IMR-90 (cell line): ENCODE data around the gene TUFM.

Experiments
- CTCF ChIP-seq: conservative IDR thresholded peaks from 2 replicates; pipeline ENCODE4 v1.5.1; 2012; ENCODE audit warnings: mild to moderate bottlenecking, low read depth, low read length, improper control_type of control experiment
- MXI1 ChIP-seq: IDR thresholded peaks from 2 replicates; pipeline ENCODE4 v1.6.1; 2012; ENCODE audit warnings: low read depth, mild to moderate bottlenecking, low read length, moderate library complexity, borderline replicate concordance
- POLR2A ChIP-seq: IDR thresholded peaks from 2 replicates; pipeline ENCODE4 v1.6.1; 2012; ENCODE audit warnings: mild to moderate bottlenecking, low read depth, low read length
- RFX5 ChIP-seq: IDR thresholded peaks from 2 replicates; pipeline ENCODE4 v1.8.0; 2012; ENCODE audit warnings: low read depth, mild to moderate bottlenecking, low read length, moderate library complexity

- TF ChIP-seq POLR2A (no peak), MXI1 (no peak), RFX5 (no peak), CTCF (no peak)
These were observed 13.2 kb upstream of the TUFM start for GRCh38 chr16:28859326-28859725.
